DND-41 (cell line): Measurements from ENCODE around the gene SLC41A1.

ENCODE experiments used
- ATAC-seq: fragments of 200-7000 bp; cut with Tn5 transposase; 3 replicates; pipeline ENCODE4 v1.9.1; 2021; ENCODE audit warnings: low read depth; ENCODE audit not compliant: insufficient read depth
- DNase-seq: peaks from one replicate; pipeline ENCODE4 v3.0.0-alpha.2; 2020
- H2AFZ ChIP-seq: 2 replicates; pipeline ENCODE4 v1.6.0; 2012; ENCODE audit warnings: low read depth, low read length
- H3K27ac ChIP-seq: 2 replicates; pipeline ENCODE4 v1.5.1; 2012; ENCODE audit warnings: low read length, inconsistent platforms
- H3K27me3 ChIP-seq: fragments of 200-600 bp; sonication (generic); 2 replicates; pipeline ENCODE4 v1.6.0; 2012; ENCODE audit warnings: low read length, mild to moderate bottlenecking, inconsistent platforms; ENCODE audit not compliant: insufficient read depth, poor library complexity
- H3K36me3 ChIP-seq: 2 replicates; pipeline ENCODE4 v1.5.1; 2012; ENCODE audit warnings: low read length, inconsistent platforms; ENCODE audit not compliant: insufficient read depth
- H3K4me1 ChIP-seq: 2 replicates; pipeline ENCODE4 v1.5.1; 2012; ENCODE audit warnings: mild to moderate bottlenecking, low read length; ENCODE audit not compliant: insufficient read depth
- H3K4me2 ChIP-seq: 2 replicates; pipeline ENCODE4 v1.6.0; 2012; ENCODE audit warnings: mild to moderate bottlenecking, moderate library complexity, low read length, inconsistent platforms; ENCODE audit not compliant: insufficient read depth
- H3K4me3 ChIP-seq, 2 experiments: fragments of 200-600 bp in 1 of 2; shearing (Covaris generic) in 1 of 2; 2 replicates each; pipeline ENCODE4 v1.5.1; 2012 to 2016; ENCODE audit warnings: inconsistent platforms in 2 of 2, low read length in 2 of 2, mild to moderate bottlenecking in 2 of 2, low read depth in 1 of 2, moderate library complexity in 1 of 2
- H3K79me2 ChIP-seq: 2 replicates; pipeline ENCODE4 v1.6.0; 2012; ENCODE audit warnings: low read length, inconsistent platforms; ENCODE audit not compliant: insufficient read depth
- H3K9ac ChIP-seq: 2 replicates; pipeline ENCODE4 v1.6.0; 2012; ENCODE audit warnings: low read depth, mild to moderate bottlenecking, inconsistent platforms, low read length, moderate library complexity
- H3K9me3 ChIP-seq: 2 replicates; pipeline ENCODE4 v1.5.1; 2012; ENCODE audit warnings: low read length, moderate library complexity, mild to moderate bottlenecking, inconsistent platforms; ENCODE audit not compliant: insufficient read depth, severe bottlenecking
- H4K20me1 ChIP-seq: 2 replicates; pipeline ENCODE4 v1.6.0; 2012; ENCODE audit warnings: low read length; ENCODE audit not compliant: insufficient read depth
- EZH2 ChIP-seq: IDR thresholded peaks from 3 replicates; pipeline ENCODE4 v1.6.1; 2012; ENCODE audit warnings: borderline replicate concordance, low read depth, mild to moderate bottlenecking, moderate library complexity, low read length, inconsistent platforms; ENCODE audit not compliant: severe bottlenecking
- TF ChIP-seq, protein P1 (sequence below): IDR thresholded peaks from 2 replicates; pipeline ENCODE4 v1.5.1; 2012; ENCODE audit warnings: borderline replicate concordance, low read length, moderate library complexity, mild to moderate bottlenecking; ENCODE audit not compliant: poor library complexity, severe bottlenecking; ENCODE audit errors: extremely low read depth

Gene SLC41A1

GRCh38 chr1:205797168-205797567, 15.8 kb downstream of the SLC41A1 start:
- H3K4me1 ChIP-seq = no peaks in the 10 kb centered on the region
- H3K9ac ChIP-seq = no peak overlapping the region
- H3K9me3 ChIP-seq = no peaks in the 10 kb centered on the region
- H3K4me2 ChIP-seq = no peak overlapping the region
- H3K27ac ChIP-seq = no peak overlapping the region
- H3K4me3 ChIP-seq = no peak overlapping the region
- H3K79me2 ChIP-seq = no peaks in the 10 kb centered on the region
- no peak for TF ChIP-seq EZH2
- TF ChIP-seq, protein P1, sequence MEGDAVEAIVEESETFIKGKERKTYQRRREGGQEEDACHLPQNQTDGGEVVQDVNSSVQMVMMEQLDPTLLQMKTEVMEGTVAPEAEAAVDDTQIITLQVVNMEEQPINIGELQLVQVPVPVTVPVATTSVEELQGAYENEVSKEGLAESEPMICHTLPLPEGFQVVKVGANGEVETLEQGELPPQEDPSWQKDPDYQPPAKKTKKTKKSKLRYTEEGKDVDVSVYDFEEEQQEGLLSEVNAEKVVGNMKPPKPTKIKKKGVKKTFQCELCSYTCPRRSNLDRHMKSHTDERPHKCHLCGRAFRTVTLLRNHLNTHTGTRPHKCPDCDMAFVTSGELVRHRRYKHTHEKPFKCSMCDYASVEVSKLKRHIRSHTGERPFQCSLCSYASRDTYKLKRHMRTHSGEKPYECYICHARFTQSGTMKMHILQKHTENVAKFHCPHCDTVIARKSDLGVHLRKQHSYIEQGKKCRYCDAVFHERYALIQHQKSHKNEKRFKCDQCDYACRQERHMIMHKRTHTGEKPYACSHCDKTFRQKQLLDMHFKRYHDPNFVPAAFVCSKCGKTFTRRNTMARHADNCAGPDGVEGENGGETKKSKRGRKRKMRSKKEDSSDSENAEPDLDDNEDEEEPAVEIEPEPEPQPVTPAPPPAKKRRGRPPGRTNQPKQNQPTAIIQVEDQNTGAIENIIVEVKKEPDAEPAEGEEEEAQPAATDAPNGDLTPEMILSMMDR = no peak
- DNase-seq = no peak
- no peaks in the 10 kb centered on the region for H3K27me3 ChIP-seq
- peaks cover 81% of the 10 kb centered on the region for H3K36me3 ChIP-seq
- ATAC-seq = no peak
- H4K20me1 ChIP-seq = peaks cover 2% of the 10 kb centered on the region
- no peak overlapping the region for H2AFZ ChIP-seq

GRCh38 chr1:205794011-205794730, 18.8 kb downstream of the SLC41A1 start:
- no peaks in the 10 kb centered on the region for H3K79me2 ChIP-seq
- no peak overlapping the region for H3K27ac ChIP-seq
- no peak overlapping the region for H3K4me2 ChIP-seq
- no peaks in the 10 kb centered on the region for H3K9me3 ChIP-seq
- no peak overlapping the region for H3K4me3 ChIP-seq
- H4K20me1 ChIP-seq = no peaks in the 10 kb centered on the region; the same call in 1 of the 2 replicates
- ATAC-seq = no peak
- H3K4me1 ChIP-seq = no peaks in the 10 kb centered on the region
- H3K9ac ChIP-seq = no peak overlapping the region
- no peak for DNase-seq
- peaks cover 92% of the 10 kb centered on the region for H3K36me3 ChIP-seq
- no peak overlapping the region for H2AFZ ChIP-seq
- no peak for TF ChIP-seq EZH2
- TF ChIP-seq, protein P1 = no peak
- no peaks in the 10 kb centered on the region for H3K27me3 ChIP-seq

DNA sequence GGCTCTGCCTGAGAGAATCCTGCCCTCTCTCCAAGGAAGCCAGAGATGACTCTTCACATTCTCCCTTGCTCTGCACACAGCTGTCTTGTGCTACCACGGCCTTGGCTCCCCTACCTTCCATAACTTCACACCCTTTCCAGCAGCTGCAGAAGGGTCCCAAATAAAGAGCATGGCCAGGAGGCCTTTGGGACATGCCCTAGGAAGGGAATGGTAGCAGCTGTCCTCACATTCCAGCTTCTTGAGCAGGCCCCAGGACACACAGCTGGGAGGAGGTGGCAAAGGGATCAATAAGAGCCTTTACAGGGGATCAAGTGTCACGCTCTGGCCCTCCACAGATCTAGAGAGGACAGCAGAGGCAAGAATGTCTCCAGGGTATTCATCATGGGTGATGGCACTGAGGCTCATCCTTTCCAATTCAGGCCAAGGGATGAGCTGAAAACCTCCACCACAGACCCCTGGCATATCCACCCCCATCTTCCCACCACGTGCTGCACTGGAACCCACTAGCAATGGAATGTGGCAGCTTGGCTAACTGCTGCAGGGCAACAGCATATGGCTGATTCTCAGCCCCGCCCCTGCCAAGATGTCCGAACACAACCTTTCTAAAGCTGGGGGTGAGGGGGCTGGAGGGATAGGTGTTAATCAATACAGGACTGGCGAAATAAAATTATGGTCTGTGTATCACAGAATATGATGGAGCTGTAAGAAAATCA, 19.9 kb downstream of the SLC41A1 start:
- Histone ChIP-seq H3K9ac (no peak overlapping the region), H3K4me1 (no peaks in the 10 kb centered on the region), H3K79me2 (no peaks in the 10 kb centered on the region), H4K20me1 (no peaks in the 10 kb centered on the region; the same call in 1 of the 2 replicates), H2AFZ (no peak overlapping the region), H3K9me3 (no peaks in the 10 kb centered on the region), H3K36me3 (peaks cover 82% of the 10 kb centered on the region), H3K27me3 (no peaks in the 10 kb centered on the region), H3K4me3 (no peak overlapping the region), H3K4me2 (no peak overlapping the region), H3K27ac (no peak overlapping the region)
- DNase-seq (no peak), ATAC-seq (no peak)
- TF ChIP-seq, protein P1 = no peak
- no peak for TF ChIP-seq EZH2
